Posterior cingulate gyrus (tissue), 11 donors: ENCODE measurements around the gene TMEM186.
"Not testable (repeated sequence)": the region's sequence is repeated elsewhere in the genome, so short reads cannot be mapped to it uniquely, and the experiment has no call there.

Source experiments
- DNase-seq, 10 donors: peaks; one replicate each; pipeline versions ENCODE4 v3.0.0 to v3.0.0-alpha.2; 2020 to 2021; ENCODE audit warnings: mixed read lengths in 3 of 10
- intact Hi-C: fragments of 100-400 bp; cut with DNase I; formaldehyde crosslinking; loops from one replicate; pipeline ENCODE4 v1.15.1; 2023

TMEM186 gene

DNA sequence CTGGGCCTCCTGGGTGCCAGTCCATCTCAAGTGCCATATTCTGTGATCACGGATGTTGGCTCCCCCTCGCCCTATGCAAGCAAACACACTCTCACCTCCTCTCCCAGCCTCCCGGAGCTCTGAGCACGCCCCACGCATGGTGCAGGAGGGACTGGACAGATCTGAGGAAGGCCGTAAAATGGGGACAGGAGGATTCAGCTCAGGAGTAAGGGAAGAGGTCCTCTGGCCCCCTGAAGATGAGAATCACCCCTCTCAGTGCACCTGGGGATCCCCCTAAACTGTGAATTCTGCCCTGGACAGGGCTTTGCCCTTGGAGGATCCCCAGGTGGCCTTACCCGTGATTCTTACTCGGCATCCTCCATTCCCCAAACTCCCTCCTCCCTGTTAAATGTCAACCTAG lies 15.6 kb downstream of the TMEM186 start:
- intact Hi-C loops: no loop called here

DNA sequence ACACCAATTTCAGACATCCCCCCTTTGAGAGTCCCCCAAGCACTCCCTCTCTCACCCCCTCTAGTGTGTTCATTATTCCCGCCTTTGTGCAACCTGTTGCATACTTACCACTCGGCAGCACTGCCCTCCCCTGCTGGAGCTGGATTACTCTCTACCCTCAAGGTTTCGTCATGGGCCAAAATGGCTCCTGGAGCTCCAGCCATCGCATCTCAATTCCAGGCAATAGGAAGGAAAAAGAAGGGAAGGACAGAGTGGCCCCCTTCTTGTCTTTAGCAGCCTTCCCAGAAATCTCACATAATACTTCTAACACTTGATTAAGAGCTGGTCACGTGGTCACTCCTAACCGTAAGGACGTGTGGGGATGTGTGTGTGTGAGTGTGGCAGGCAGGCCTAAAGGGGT lies 20.2 kb downstream of the TMEM186 start:
- DNase-seq: no peak
- intact Hi-C loops: no loop called here

More for the DNA sequence above, 15.6 kb downstream of the TMEM186 start:
- no peak for DNase-seq

DNA sequence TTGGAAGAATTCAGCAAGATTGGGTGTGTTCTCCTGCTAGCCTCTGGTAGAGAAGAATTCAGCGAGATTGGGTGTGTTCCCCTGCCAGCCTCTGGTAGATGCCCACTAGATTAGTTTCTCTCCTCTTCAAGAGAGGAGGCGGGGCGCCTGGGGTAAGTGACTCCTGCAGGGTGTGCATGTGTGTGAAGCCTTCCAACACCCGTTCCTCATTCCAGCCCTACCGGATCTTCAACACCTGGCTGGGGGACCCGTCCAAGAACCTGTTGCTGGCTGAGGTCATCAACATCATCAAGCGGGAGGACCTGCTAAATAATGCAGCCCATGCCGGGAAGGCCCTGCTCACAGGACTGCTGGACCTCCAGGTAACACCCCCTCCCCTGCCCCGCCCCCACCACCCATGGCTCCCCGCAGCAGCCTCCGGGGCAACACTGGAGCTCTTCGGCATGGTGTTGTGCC lies 21.3 kb downstream of the TMEM186 start:
- DNase-seq: peak in 1 of 10 donors; percentile 68
- intact Hi-C loops: no loop called here

DNA sequence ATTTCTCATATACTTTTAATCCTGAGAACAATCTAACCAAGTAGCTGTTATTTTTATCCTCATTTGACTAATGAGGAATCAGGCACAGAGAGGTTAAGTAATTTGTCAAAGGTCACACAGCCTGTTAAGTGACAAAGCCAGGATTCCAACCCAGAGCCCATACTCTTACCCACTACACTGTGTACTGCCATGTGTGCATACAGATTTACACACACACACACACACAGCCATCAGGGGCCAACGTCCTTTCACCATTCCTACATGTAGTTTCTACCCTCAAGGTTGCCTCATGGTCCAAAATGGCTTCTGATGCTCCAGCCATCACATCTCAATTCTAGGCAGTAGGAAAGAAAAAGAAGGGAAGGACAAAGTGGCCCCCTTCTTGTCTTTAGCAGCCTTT lies 22.1 kb downstream of the TMEM186 start:
- no peak for DNase-seq
- intact Hi-C loops: no loop called here

DNA sequence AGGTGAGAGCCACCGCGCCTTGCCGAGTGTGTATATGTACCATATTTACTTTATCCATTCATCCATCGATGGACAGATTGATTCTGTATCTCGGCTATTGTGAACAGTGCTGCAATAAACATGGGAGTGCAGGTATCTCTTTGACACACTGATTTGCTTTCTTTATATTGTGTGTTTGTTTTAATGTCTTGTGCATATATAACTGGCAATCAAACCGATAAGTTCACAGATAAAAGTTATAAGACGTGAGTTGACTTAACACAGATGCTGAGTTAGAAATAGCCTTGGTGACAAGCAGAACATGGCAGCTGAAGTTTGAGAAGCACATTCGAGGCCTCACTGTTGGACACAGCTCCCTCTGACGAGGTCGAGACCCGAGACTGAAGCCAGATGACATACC lies 23.2 kb downstream of the TMEM186 start:
- DNase-seq: peak in 1 of 10 donors; percentile 20
- intact Hi-C loops: no loop called here

DNA sequence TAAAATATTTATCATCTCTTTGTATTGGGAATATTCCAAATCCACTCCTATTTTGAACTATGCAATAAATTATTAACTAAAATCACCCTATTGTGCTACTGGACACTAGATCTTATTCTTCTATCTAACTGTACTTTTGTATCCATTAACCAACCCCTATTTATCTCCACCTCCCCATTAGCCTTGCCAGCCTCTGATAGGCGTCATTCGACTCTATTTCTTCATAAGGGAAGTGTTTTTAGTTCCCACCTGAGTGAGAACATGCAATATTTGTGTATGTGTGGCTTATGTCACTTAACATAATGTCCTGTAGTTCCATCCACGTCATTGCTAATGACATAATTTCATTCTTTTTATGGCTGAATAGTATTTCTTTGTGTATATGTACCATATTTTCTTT lies 23.9 kb downstream of the TMEM186 start:
- intact Hi-C loops: no loop called here
- DNase-seq: peak in 1 of 10 donors; percentile 22

DNA sequence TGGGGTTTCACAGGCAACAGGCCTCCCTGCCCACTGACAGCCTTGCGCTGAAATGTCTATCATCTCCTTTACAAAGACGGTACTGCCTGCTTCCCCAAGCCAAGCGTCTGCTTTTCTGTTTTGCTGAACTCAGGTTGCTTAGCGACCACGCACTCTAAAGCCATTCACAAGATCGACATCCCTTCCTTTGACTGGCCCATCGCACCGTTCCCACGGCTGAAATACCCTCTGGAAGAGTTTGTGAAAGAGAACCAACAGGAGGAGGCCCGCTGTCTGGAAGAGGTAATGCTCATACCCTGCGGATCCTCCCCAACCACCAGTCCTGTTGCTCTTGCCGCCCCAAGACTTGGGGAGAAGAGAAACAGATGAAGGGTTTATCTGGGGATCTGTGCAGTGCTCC lies 28.7 kb downstream of the TMEM186 start:
- intact Hi-C loops: no loop called here
- DNase-seq: no peak

DNA sequence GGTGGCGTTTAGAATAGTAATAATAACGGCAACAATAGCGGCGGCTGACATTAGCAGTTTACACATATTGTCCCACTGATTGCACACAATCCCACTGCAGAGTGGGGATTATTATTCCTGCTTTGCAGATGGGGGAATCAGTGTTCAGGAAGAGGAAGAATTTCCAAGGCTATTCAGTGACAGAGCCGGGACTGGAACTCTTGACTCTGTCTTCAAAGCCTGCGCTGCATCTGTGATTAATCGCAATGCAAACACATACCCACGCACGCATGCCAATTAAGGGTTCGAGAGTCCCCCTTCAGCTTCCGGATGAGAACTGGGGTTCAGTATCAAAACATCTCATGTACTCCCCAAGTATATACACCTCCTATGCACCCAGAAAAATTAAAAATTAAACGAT lies 29.2 kb downstream of the TMEM186 start:
- DNase-seq: no peak
- intact Hi-C loops: no loop called here

DNA sequence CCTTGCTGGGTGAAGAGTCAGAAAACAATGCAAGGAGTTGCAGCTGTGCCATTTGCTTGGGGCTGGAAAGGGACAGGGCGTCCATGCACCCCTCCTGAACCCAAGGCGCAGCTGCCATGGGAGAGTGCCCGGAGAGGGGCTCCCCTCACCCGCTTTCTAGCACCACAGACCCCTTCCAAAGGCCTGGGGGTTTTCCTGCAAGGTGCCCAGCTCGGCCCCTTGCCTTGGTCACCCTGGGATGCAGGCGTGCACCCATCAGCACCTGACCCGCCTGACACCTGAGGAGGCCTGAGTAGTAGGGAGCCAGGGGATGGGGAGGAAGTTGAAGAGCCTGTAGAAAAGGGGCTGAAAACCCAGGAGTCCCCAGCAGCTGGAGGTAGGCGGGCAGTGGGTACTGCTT lies 30.3 kb downstream of the TMEM186 start:
- DNase-seq: peak in 1 of 10 donors; percentile 48
- intact Hi-C loops: no loop called here

DNA sequence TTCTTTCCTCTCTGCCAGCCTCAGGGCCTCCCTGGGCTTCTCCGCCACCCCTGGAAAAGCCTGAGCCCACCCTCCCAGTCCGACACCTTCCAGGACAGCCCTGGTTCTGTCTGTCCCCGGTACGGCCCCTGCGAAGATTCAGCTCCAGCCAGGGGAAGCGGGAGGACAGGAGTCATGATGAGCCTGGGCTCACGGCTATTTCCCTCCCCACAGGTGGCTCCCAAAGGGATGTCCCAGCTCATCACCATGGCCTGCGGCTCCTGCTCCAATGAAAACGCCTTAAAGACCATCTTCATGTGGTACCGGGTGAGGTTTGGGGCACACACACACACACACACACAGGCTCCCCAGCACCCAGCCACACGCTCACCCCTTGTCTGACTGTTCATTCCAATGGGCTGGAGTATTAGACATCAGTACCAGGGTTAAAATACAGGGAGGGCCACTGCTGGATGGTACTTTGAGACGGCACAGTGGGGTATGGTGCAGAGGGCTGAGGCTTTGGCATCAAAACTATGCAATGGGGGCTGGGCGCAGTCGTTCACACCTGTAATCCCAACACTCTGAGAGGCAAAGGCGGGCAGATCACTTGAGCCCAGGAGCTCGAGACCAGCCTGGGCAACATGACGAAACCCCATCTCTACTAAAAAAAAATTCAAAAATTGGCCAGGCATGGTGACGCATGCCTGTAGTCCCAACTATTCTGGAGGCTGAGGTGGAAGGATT lies 32.8 kb downstream of the TMEM186 start:
- intact Hi-C loops: no loop called here

DNA sequence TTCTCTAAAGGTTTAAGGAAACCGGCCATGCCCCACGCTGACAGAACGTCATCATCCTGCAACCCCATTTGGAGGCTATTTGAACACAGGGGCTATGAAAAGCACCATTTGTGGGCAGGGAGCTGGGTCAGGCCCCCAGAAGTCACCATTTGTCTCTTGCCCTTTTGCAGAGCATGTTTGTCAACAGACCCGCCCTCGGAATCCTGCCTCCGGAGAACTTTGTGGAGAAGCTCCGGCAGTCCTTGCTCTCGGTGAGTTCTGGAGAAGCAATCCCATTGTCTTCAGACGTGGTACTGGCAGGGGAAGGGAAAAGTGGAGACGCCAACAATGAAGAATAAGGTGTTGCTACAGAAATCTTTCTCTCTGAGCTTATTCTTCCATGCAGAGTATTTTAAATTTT lies 33.5 kb downstream of the TMEM186 start:
- DNase-seq: no peak

More for the DNA sequence above, 32.8 kb downstream of the TMEM186 start:
- peak in 1 of 10 donors; percentile 35 for DNase-seq

DNA sequence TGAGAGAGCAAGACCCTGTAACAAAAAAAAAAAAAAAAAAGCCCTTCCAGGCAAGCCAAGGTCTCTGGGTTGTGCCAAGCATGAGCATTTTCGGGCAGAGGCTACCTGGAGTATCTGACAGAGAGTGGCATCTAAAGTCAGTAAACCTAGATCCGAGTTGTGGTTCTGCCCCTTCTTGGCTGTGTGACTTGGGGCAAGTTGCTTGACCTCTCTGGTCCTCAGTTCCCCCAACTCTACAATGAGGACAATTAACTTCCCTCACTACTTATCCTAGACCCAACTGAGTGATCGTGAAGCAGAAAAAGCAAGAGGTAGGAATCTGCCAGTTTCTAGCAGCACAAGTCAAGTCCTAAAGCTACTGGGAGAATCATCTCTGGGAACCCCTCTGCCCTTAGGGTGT lies 34.4 kb downstream of the TMEM186 start:
- intact Hi-C loops: no loop called here
- DNase-seq: no peak

More for the DNA sequence above, 33.5 kb downstream of the TMEM186 start:
- intact Hi-C loops: no loop called here

DNA sequence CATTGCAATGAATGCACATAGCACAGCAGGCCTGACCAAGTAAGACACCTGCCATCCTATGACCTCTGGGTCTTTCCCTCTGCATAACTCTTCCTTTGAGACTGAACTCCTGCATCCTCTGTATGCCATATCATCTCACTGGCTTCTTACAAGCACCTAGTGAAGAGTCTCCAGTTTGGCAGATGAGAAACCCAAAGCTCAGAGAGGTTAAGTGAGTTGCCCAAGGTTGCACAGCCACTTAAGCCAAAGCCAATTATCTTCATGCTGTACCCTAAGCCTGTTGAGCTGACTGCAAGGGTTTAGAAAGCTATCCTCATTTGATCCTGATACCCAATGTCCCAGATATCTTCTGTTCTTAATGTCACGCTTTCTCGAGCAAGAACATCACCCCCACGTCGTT lies 35.2 kb downstream of the TMEM186 start:
- intact Hi-C loops: no loop called here
- no peak for DNase-seq

DNA sequence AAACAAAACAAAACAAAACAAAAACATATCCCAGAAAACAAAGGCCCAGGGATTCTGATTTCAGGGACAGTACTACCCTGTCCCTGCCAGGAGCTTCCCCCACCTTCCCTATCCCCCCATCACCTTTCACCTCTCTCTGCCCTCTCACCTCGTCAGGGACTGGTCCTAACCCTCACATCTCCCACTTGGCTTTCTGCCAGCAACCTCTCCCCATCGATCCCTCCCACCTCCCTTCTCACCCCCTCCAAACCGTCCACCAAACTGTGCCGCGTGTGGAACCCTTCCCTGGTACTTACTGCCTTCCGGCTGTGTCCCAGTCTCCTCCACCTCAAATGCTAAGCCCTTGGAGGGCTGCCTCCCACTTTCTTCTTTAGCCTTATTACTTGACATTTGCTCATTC lies 36.4 kb downstream of the TMEM186 start:
- no peak for DNase-seq
- intact Hi-C loops: no loop called here

DNA sequence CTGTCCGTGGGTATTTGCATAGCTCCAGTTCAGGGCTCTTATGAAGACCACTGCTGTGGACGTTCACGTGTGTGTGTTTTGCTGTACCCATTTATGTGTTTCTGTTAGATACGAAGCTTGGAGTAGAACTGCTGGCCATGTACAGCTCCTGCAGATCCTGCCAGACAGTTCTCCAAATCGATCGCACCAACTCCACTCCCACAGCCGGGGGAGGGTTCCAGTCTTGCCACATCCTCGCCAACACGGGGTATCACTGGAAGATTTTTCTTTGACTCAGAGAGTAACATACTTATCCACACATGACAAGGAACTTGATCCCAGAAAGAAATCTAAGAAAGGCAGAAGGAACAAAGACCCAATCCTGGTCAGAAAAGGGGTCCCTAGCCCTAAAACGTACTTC lies 37.4 kb downstream of the TMEM186 start:
- peak in 1 of 10 donors; percentile 7 for DNase-seq
- intact Hi-C loops: no loop called here

DNA sequence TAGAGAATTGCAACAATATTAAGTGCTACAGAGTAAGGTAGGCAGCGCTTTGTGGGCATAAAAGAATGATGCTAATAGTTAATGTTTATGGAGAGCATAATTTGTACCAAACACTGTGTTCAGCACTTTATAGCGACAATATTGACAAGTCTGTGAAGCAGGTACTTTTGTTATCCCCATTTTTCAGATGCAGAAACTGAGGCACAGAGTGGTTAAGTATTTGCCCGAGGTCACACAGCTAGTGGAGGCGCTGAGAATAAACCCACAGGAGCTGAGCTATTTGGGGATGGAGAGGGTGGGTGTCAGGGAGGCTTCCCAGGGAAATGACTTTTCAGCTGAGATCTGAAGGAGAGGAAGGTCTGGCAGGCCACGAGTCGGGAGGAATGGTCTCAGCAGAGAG lies 39.4 kb downstream of the TMEM186 start:
- DNase-seq: no peak
- intact Hi-C loops: no loop called here

DNA sequence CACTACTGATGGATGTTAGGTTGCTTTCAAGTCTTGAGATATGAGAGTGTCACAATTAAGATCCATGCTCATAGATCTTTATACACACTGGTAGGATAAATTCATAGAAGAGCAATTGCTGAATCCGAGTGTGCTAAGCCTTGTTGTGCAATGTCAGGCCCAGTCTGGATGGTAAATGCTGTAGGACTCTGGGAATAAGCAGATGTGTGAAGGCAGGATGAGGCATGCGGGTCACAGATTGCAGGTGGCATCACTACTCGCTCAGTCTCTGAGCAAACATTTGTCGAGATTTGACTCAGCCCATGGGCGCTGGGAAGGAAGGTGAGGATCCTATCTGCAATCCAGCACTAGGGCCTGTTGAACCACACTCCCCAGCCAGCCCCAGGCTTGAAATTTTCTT lies 40.7 kb downstream of the TMEM186 start:
- DNase-seq: no peak
- intact Hi-C loops: no loop called here

DNA sequence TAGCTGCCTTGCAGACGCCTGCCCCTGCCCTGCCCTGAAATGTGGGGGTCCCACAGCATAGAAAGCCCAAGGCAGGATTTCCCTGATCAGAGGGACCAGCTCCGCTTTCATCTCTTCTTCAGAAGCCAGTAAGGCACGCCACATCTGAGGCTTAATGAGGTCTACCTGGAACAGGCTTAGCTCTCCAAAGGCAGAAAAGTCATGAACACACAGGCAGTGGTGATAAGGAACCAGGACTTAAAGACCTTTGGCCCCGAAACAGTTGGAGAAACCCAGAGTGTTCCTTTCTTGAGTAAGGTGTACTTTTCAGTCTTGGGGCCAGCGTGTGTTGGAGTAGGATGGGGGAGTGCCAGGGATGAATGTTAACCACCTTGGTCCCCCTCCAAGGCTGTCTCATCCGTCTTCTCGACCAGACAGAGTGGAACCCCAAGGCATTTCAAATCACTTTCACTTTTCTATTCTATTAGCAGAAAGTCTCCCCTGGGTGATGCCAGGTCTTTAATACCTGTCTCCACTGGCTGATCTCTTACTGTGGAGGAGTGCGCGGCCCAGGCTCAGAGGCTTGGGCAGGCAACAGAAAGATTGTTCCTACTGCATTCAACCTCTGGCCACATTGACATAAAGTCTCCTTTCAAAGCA lies 43.9 kb downstream of the TMEM186 start:
- intact Hi-C loops: no loop called here
- DNase-seq: no peak

DNA sequence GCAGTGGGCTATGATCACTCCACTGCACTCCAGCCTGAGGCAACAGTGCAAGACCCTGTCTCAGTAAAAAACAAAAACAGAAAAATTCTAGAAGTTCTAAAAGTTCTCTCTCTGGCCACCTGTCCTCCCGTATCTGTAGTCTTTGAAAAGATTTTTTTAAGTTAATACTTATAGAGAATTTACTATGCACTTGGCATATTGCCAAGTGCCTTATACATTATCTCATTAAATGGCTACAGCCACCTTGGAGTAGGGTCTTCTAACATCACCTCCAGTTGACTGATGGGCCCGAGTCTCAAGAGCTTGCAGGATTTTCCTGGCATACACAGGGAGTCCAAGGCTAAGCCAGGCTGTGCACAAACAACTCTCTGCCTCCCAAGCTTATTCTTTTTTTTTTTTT lies 44.7 kb downstream of the TMEM186 start:
- intact Hi-C loops: no loop called here
- no peak for DNase-seq

DNA sequence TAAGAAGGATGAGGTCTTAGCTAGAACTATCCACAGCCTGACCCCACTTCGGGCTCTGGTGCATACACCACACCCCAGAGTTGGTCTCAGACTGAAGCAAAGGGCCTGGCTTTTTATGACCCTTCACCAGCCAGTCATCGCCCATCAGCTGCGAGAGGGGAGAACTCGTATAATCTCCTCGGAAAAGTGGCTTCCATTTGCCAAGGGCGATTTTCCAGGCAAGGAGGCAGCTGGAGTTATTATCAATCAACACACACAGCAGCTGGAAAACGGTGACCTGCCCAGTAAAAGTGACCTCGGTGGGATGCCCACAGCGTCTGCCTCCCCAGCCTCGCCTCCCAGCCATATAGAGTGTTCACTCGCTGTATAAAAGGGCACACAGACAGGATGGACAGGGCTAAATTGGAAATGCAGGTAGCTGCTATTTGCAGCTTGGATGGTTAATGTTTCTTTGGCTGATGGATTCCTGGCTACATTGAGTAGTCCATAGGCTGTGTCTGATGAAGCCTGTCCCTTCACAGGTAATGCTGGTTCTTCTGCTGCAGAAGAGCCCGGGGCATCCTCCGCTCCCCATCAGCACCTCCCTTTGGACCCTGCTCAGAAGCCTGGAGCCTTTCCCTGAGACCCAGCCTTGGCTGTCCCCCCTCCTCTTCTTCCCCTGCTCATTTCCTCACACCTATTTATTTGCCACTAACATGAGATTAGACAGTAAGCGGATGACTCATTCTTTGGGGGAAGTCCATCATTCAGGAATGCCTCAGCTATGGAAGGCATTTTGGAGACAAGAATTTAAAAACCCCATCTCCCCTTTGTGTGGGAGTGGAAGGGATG lies 45.7 kb downstream of the TMEM186 start:
- DNase-seq: no peak
- intact Hi-C loops: no loop called here

DNA sequence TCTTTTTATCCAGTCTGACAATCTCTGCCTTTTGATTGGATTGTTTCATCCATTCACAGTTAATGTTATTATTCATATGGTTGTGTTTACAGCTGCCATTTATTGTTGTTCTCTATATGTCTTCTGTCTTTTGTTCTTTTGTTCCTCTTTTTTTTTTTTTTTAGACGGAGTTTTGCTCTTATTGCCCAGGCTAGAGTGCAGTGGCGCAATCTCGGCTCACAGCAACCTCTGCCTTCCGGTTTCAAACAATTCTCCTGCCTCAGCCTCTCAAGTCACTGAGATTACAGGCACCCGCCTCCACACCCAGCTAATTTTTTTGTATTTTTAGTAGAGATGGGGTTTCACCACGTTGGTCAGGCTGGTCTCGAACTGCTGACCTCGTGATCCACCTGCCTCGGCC lies 48.5 kb downstream of the TMEM186 start:
- intact Hi-C loops, DNase-seq: not testable (repeated sequence)
